Smooth muscle cell (in vitro differentiated cells): Measurements from ENCODE around the gene USP48. TPM values are rescaled to one million over a fixed set of nuclear protein-coding genes. Genes with fewer than 3 reads are reported as not detected.
"Not testable (repeated sequence)": the region's sequence is repeated elsewhere in the genome, so short reads cannot be mapped to it uniquely, and the experiment has no call there.

Experiments
- DNase-seq: peaks from one replicate; lab custom pipeline; 2025; ENCODE audit not compliant: unreplicated experiment; lab: John Stamatoyannopoulos, UW
- H2AFZ ChIP-seq: fragments of 200-600 bp; sonication (generic); 2 replicates; pipeline ENCODE4 v1.6.0; 2016; ENCODE audit warnings: antibody characterized with exemption, low read depth, mild to moderate bottlenecking
- H3F3A ChIP-seq: fragments of 200-600 bp; sonication (generic); 2 replicates; pipeline ENCODE4 v1.6.0; 2017; ENCODE audit warnings: antibody characterized with exemption, low read depth
- H3K27ac ChIP-seq: fragments of 200-600 bp; sonication (generic); 2 replicates; pipeline ENCODE4 v1.5.1; 2016; ENCODE audit warnings: low read depth, mild to moderate bottlenecking
- H3K27me3 ChIP-seq: fragments of 200-600 bp; sonication (generic); 2 replicates; pipeline ENCODE4 v1.6.1; 2016; ENCODE audit warnings: low read depth, mild to moderate bottlenecking
- H3K36me3 ChIP-seq: fragments of 200-600 bp; sonication (generic); 2 replicates; pipeline ENCODE4 v1.5.1; 2016; ENCODE audit warnings: low read depth
- H3K4me1 ChIP-seq: fragments of 200-600 bp; sonication (generic); 2 replicates; pipeline ENCODE4 v1.5.1; 2016; ENCODE audit warnings: low read depth
- H3K4me2 ChIP-seq: fragments of 200-600 bp; sonication (generic); 2 replicates; pipeline ENCODE4 v1.6.0; 2016; ENCODE audit warnings: mild to moderate bottlenecking
- H3K4me3 ChIP-seq: fragments of 200-600 bp; sonication (generic); 2 replicates; pipeline ENCODE4 v1.5.1; 2016; ENCODE audit warnings: mild to moderate bottlenecking
- H3K79me2 ChIP-seq: fragments of 200-600 bp; sonication (generic); 2 replicates; pipeline ENCODE4 v1.6.0; 2016; ENCODE audit warnings: low read depth, mild to moderate bottlenecking
- H3K9ac ChIP-seq: fragments of 200-600 bp; sonication (generic); 2 replicates; pipeline ENCODE4 v1.6.0; 2016; ENCODE audit warnings: low read depth
- H3K9me3 ChIP-seq: fragments of 200-600 bp; sonication (generic); replicated peaks from 2 replicates; pipeline ENCODE4 v1.5.1; 2016; ENCODE audit warnings: low read depth
- H4K20me1 ChIP-seq: fragments of 200-600 bp; sonication (generic); 2 replicates; pipeline ENCODE4 v1.6.0; 2016; ENCODE audit warnings: low read depth
- WGBS: methylation state at CpG from one replicate; pipeline ENCODE4 v1.1.7; 2016; ENCODE audit warnings: low lambda C conversion rate; 5-methylcytosine and 5-hydroxymethylcytosine counted together
- polyA plus RNA-seq: library from polyadenylated mRNA; unstranded; fragments of >200 nt; fragmentation: Nextera tagmentation; extraction: Ambion mirVana; gene quantifications from 2 replicates; pipeline ENCODE4 v1.2.1, GENCODE V29; 2016
- total RNA-seq: library from RNA; depleted of rRNA; stranded (reverse); fragments of >200 nt; gene quantifications from 2 replicates; pipeline ENCODE4 v1.2.3, GENCODE V29; 2014
- TF ChIP-seq, protein P1 (sequence below): fragments of 200-600 bp; sonication (generic); IDR thresholded peaks from 2 replicates; pipeline ENCODE4 v1.5.1; 2017; ENCODE audit warnings: borderline replicate concordance, mild to moderate bottlenecking, antibody characterized with exemption; ENCODE audit not compliant: insufficient read depth, poor library complexity, severe bottlenecking

USP48 gene
- total and polyA plus RNA-seq, 2 experiments from 2014 or later, result 34.5 to 76.0 TPM

DNA sequence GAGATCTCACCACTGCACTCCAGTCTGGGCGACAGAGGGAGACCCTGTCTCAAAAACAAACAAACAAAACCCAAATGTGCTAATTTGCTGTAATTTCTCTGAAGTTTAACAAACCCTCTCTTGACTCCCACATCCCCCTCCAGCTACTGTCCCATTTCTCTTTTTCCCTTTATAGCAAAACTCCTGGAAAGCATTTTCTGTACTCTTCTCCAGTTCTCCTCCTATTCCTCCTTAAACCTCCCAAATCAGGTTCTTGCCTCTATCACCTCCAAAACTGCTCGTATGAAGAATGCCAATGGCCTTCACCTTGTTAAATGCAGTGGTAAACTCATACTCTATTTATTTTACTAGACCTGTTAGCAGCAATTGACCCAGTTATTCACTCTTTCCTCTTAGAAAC is 3.7 kb upstream of the USP48 start:
- H3K27ac ChIP-seq, result no peak overlapping the region
- H3K4me1 ChIP-seq, result no peaks in the 10 kb centered on the region
- no peaks in the 10 kb centered on the region for H4K20me1 ChIP-seq
- H3K27me3 ChIP-seq, result no peaks in the 10 kb centered on the region
- WGBS, result 85% methylated on average over 2 of the region's 2 CpGs
- no peaks in the 10 kb centered on the region for H3K36me3 ChIP-seq
- H3K4me2 ChIP-seq, result no peak overlapping the region
- H3K79me2 ChIP-seq, result peaks cover 12% of the 10 kb centered on the region
- DNase-seq, result no peak
- H2AFZ ChIP-seq, result no peak overlapping the region
- H3K9ac ChIP-seq, result no peak overlapping the region
- H3F3A ChIP-seq, result no peaks in the 10 kb centered on the region
- TF ChIP-seq, protein P1, sequence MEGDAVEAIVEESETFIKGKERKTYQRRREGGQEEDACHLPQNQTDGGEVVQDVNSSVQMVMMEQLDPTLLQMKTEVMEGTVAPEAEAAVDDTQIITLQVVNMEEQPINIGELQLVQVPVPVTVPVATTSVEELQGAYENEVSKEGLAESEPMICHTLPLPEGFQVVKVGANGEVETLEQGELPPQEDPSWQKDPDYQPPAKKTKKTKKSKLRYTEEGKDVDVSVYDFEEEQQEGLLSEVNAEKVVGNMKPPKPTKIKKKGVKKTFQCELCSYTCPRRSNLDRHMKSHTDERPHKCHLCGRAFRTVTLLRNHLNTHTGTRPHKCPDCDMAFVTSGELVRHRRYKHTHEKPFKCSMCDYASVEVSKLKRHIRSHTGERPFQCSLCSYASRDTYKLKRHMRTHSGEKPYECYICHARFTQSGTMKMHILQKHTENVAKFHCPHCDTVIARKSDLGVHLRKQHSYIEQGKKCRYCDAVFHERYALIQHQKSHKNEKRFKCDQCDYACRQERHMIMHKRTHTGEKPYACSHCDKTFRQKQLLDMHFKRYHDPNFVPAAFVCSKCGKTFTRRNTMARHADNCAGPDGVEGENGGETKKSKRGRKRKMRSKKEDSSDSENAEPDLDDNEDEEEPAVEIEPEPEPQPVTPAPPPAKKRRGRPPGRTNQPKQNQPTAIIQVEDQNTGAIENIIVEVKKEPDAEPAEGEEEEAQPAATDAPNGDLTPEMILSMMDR, result no peak
- no peaks in the 10 kb centered on the region for H3K9me3 ChIP-seq
- H3K4me3 ChIP-seq, result no peak overlapping the region

DNA sequence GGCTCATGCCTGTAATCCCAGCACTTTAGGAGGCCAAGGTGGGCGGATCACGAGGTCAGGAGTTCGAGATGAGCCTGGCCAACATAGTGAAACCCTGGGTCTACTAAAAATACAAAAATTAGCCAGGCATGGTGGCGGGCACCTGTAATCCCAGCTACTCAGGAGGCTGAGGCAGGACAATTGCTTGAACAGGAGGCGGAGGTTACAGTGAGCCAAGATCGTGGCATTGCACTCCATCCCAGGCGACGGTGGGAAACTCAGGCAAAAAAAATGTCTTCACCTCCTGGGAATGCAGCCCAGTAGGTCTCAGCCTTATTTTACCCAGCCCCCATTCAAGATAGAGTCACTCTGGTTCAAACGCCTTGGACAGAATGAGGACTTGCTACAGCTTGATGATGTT is 2.8 kb upstream of the USP48 start:
- H3K9ac ChIP-seq, H3F3A ChIP-seq, H3K36me3 ChIP-seq, H3K4me1 ChIP-seq, H3K9me3 ChIP-seq, H3K4me2 ChIP-seq, H3K27ac ChIP-seq, DNase-seq, H3K4me3 ChIP-seq, H4K20me1 ChIP-seq, H3K27me3 ChIP-seq, H2AFZ ChIP-seq: not testable (repeated sequence)
- 89% methylated on average over 9 of the region's 9 CpGs for WGBS
- peaks cover 21% of the 10 kb centered on the region for H3K79me2 ChIP-seq

- H4K20me1 ChIP-seq, result peaks cover 19% of the 10 kb centered on the region
- no peaks in the 10 kb centered on the region for H3K4me1 ChIP-seq
- peak overlapping the region; percentile 91 for H3K4me2 ChIP-seq
- H3K4me3 ChIP-seq, result peak overlapping the region; percentile 73
- peak overlapping the region; percentile 24 for H2AFZ ChIP-seq
- no peak for DNase-seq
- H3K9ac ChIP-seq, result peak overlapping the region; percentile 99
- peaks cover 39% of the 10 kb centered on the region for H3K79me2 ChIP-seq
- H3K9me3 ChIP-seq, result no peaks in the 10 kb centered on the region
- no peaks in the 10 kb centered on the region for H3F3A ChIP-seq
- TF ChIP-seq, protein P1, result no peak
- 28% methylated on average over 32 of the region's 32 CpGs for WGBS
- no peaks in the 10 kb centered on the region for H3K36me3 ChIP-seq
- H3K27me3 ChIP-seq, result no peaks in the 10 kb centered on the region
- H3K27ac ChIP-seq, result peak overlapping the region; percentile 100
Observed at GRCh38 chr1:21783679-21784603, 992 bp upstream of the USP48 start.

- Histone ChIP-seq H4K20me1 (peaks cover 34% of the 10 kb centered on the region), H3K36me3 (no peaks in the 10 kb centered on the region), H3K27ac (peak overlapping the region; percentile 100), H3K9ac (peak overlapping the region; percentile 99), H3K4me1 (no peaks in the 10 kb centered on the region), H3K79me2 (peaks cover 54% of the 10 kb centered on the region), H3K4me2 (peak overlapping the region; percentile 91), H3K4me3 (peak overlapping the region; percentile 73), H2AFZ (peak overlapping the region; percentile 83), H3K9me3 (no peaks in the 10 kb centered on the region), H3K27me3 (no peaks in the 10 kb centered on the region), H3F3A (no peaks in the 10 kb centered on the region)
- peak; percentile 35 for DNase-seq
- 1% methylated on average over 37 of the region's 37 CpGs for WGBS
- TF ChIP-seq, protein P1, result peak; percentile 10
Observed at GRCh38 chr1:21782349-21782867, 541 bp downstream of the USP48 start.
